GM10248 (cell line): ENCODE data around the gene PGLYRP4.

ENCODE experiments used
- CTCF ChIA-PET: fragments of 300-600 bp; sonication (Branson Sonifier 250); formaldehyde crosslinking; extraction: SDS; loops from one replicate; lab custom pipeline; 2021; ENCODE audit warnings: antibody characterized with exemption; lab: Yijun Ruan, JAX
- POLR2A ChIA-PET: fragments of 350-650 bp; sonication (Branson Sonifier 250); formaldehyde crosslinking; extraction: SDS; loops from one replicate; lab custom pipeline; 2020; ENCODE audit warnings: antibody characterized with exemption; lab: Yijun Ruan, JAX
- DNase-seq: peaks from one replicate; pipeline ENCODE4 v3.0.0; 2012; ENCODE audit errors: extremely low spot score
- CTCF ChIP-seq: IDR thresholded peaks from 2 replicates; pipeline ENCODE4 v1.5.1; 2012; ENCODE audit warnings: mild to moderate bottlenecking, low read depth; ENCODE audit errors: extremely low read depth, missing control alignments, control extremely low read depth

PGLYRP4 gene

DNA sequence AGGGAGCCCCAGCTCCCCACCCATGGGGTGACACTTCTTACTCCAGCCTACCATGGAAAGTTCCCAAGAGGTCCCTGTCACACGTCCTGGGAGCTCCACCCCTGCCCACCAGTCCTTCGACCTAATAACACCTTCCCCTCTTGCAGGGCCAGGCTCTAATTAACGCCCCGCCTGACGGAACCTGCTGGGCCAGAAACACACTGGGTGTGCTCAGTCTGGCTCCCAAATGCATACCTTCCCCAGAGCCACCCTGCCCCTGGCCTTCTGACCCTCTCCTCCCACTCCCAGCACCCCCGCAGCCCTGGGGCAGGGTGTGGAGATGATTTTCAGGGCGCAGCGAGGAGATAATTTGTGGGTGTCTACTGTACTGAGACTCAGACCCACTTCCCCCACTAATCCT, 56.5 kb downstream of the PGLYRP4 start:
- TF ChIP-seq CTCF: no peak
- ChIA-PET POLR2A (no interaction called here), CTCF (interaction anchor here (1.1 to 1.5 kb wide), 6 partner anchors 11 to 100 kb away, joined by 3 to 7 read pairs (median 3); no protein-coding TSS in a partner anchor)
- DNase-seq: no peak

DNA sequence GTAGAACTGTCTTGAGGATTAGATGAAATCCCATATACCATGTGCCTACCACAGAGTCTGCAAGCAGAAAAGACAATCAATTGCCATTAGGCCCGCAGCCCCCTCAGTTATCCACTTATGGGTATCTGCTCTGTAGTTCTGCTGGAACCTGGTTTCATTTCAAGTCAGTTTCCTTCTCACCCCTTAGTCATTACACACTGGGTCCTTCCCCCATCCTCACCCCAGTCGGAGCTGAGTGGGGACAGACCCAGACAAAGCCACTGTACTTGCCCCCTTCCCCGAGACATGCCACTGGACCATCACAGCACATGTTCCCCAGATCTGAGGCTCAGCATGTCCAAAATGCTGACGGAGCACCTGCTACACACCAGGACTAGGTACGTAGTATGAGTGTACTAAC, 57.1 kb downstream of the PGLYRP4 start:
- DNase-seq: peak; percentile 53
- no peak for TF ChIP-seq CTCF
- ChIA-PET POLR2A (no interaction called here), CTCF (interaction anchor here (1.1 to 1.5 kb wide), 7 partner anchors 11 to 99 kb away, joined by 3 to 7 read pairs (median 3); no protein-coding TSS in a partner anchor)

- ChIA-PET POLR2A (no interaction called here), CTCF (interaction anchor here (0.7 to 2.0 kb wide), 16 partner anchors 8 to 413 kb away, joined by 3 to 14 read pairs (median 4); partner anchors contain the start of gene PGLYRP3)
- peak; percentile 65 for DNase-seq
- TF ChIP-seq CTCF: peak; percentile 70
Observed at GRCh38 chr1:153288634-153289275, 59.9 kb downstream of the PGLYRP4 start.
